ENCODE data around the gene ASS1.

GRCh38 chr9:130499804-130500263 is 55.1 kb downstream of the ASS1 start:
- TF ChIP-seq CTCF (IDR thresholded peaks at IDR 0.05; ENCODE audit: insufficient read depth, low read depth, low read length): no peak
- TF ChIP-seq EZH2 (IDR thresholded peaks at IDR 0.05; ENCODE audit: insufficient read depth, low read length): no peak

Measured in astrocyte (in vitro differentiated cells and primary cell).